Liver (tissue), 3 donors: ENCODE data around the gene SF3B3.

Experiments
- EGR1 ChIP-seq, 2 donors: IDR thresholded peaks; 2 replicates each; pipeline ENCODE4 v1.6.1; 2016 to 2018; ENCODE audit warnings: antibody characterized with exemption in 2 of 2, low read depth in 2 of 2
- JUND ChIP-seq, 2 donors: IDR thresholded peaks; 2 replicates each; pipeline ENCODE4 v1.6.1; 2016; ENCODE audit warnings: antibody characterized with exemption in 2 of 2
- NR2F2 ChIP-seq: IDR thresholded peaks from 2 replicates; pipeline ENCODE4 v1.6.1; 2016; ENCODE audit warnings: antibody characterized with exemption
- RAD21 ChIP-seq, 2 donors: IDR thresholded peaks; 2 replicates each; pipeline ENCODE4 v1.6.1; 2016; ENCODE audit warnings: antibody characterized with exemption in 2 of 2, mild to moderate bottlenecking in 2 of 2
- RXRA ChIP-seq, 2 donors: IDR thresholded peaks; 2 replicates each; pipeline ENCODE4 v1.6.1; 2017 to 2018; ENCODE audit warnings: antibody characterized with exemption in 2 of 2, mild to moderate bottlenecking in 1 of 2
- SP1 ChIP-seq: IDR thresholded peaks from 2 replicates; pipeline ENCODE4 v1.6.1; 2018; ENCODE audit warnings: antibody characterized with exemption, mild to moderate bottlenecking
- TAF1 ChIP-seq: conservative IDR thresholded peaks from 2 replicates; pipeline ENCODE4 v1.6.1; 2016; ENCODE audit warnings: antibody characterized with exemption, mild to moderate bottlenecking
- YY1 ChIP-seq: IDR thresholded peaks from 2 replicates; pipeline ENCODE4 v1.6.1; 2016; ENCODE audit warnings: antibody characterized with exemption, mild to moderate bottlenecking
- TF ChIP-seq, protein P1 (sequence below): fragments of 150-350 bp; IDR thresholded peaks from 2 replicates; pipeline ENCODE4 v1.5.1; 2017; ENCODE audit warnings: improper control_type of control experiment, low read depth, low read length; ENCODE audit not compliant: missing input control
- TF ChIP-seq, protein P2 (sequence below): IDR thresholded peaks from 2 replicates; pipeline ENCODE4 v1.6.1; 2016; ENCODE audit warnings: antibody characterized with exemption, mild to moderate bottlenecking
- TF ChIP-seq, protein P3 (sequence below): IDR thresholded peaks from 2 replicates; pipeline ENCODE4 v1.6.1; 2016; ENCODE audit warnings: antibody characterized with exemption
- TF ChIP-seq, protein P4 (sequence below): IDR thresholded peaks from 2 replicates; pipeline ENCODE4 v1.6.1; 2016; ENCODE audit warnings: antibody characterized with exemption
- donor health status: healthy.
- donor health status: healthy.

DNA sequence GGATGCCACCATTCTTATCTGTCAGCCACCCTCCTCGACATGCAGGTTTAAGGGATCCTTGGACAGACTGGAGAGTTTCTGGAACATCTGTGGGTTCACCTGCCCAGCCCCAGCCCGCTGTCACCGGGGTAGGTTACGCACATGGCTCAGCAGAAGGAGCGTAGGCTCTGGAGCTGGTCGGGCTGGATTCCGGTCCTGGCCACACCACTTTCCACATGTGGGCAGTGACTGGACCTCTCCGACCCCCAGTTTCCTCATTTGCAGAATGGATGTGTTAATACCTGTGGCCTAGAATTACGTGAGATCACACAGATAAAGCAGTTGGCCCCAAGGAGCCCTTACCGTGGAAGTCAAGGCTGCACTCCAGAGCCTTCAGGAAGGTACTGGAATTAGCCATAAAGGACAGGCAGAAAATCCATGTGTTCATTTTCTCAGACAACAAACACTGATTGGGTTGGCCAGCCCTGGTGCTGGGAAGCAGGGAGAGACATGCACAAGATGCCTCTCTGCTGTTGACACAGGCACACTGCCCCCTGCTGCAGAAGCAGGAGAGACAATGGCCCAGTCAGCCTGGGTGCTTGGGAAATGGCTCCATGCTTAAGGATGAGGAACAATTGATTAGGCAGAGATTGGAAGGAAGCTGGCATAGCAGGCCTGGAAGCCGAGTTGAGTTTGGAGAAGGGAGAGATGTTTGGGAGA is 58.8 kb downstream of the SF3B3 start:
- TF ChIP-seq, protein P1, sequence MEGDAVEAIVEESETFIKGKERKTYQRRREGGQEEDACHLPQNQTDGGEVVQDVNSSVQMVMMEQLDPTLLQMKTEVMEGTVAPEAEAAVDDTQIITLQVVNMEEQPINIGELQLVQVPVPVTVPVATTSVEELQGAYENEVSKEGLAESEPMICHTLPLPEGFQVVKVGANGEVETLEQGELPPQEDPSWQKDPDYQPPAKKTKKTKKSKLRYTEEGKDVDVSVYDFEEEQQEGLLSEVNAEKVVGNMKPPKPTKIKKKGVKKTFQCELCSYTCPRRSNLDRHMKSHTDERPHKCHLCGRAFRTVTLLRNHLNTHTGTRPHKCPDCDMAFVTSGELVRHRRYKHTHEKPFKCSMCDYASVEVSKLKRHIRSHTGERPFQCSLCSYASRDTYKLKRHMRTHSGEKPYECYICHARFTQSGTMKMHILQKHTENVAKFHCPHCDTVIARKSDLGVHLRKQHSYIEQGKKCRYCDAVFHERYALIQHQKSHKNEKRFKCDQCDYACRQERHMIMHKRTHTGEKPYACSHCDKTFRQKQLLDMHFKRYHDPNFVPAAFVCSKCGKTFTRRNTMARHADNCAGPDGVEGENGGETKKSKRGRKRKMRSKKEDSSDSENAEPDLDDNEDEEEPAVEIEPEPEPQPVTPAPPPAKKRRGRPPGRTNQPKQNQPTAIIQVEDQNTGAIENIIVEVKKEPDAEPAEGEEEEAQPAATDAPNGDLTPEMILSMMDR: no peak
- TF ChIP-seq EGR1 (IDR thresholded peaks at IDR 0.05; ENCODE audit: low read depth in 2 of 2): no peak
- TF ChIP-seq, protein P2, sequence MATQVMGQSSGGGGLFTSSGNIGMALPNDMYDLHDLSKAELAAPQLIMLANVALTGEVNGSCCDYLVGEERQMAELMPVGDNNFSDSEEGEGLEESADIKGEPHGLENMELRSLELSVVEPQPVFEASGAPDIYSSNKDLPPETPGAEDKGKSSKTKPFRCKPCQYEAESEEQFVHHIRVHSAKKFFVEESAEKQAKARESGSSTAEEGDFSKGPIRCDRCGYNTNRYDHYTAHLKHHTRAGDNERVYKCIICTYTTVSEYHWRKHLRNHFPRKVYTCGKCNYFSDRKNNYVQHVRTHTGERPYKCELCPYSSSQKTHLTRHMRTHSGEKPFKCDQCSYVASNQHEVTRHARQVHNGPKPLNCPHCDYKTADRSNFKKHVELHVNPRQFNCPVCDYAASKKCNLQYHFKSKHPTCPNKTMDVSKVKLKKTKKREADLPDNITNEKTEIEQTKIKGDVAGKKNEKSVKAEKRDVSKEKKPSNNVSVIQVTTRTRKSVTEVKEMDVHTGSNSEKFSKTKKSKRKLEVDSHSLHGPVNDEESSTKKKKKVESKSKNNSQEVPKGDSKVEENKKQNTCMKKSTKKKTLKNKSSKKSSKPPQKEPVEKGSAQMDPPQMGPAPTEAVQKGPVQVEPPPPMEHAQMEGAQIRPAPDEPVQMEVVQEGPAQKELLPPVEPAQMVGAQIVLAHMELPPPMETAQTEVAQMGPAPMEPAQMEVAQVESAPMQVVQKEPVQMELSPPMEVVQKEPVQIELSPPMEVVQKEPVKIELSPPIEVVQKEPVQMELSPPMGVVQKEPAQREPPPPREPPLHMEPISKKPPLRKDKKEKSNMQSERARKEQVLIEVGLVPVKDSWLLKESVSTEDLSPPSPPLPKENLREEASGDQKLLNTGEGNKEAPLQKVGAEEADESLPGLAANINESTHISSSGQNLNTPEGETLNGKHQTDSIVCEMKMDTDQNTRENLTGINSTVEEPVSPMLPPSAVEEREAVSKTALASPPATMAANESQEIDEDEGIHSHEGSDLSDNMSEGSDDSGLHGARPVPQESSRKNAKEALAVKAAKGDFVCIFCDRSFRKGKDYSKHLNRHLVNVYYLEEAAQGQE: no peak
- TF ChIP-seq RXRA (IDR thresholded peaks at IDR 0.05): no peak
- TF ChIP-seq, protein P3, sequence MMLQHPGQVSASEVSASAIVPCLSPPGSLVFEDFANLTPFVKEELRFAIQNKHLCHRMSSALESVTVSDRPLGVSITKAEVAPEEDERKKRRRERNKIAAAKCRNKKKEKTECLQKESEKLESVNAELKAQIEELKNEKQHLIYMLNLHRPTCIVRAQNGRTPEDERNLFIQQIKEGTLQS: no peak
- no peak for TF ChIP-seq RAD21 (IDR thresholded peaks at IDR 0.05)
- TF ChIP-seq SP1: no peak
- no peak for TF ChIP-seq YY1
- TF ChIP-seq JUND (IDR thresholded peaks at IDR 0.05): no peak
- TF ChIP-seq, protein P4, sequence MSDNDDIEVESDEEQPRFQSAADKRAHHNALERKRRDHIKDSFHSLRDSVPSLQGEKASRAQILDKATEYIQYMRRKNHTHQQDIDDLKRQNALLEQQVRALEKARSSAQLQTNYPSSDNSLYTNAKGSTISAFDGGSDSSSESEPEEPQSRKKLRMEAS: no peak
- no peak for TF ChIP-seq NR2F2
- TF ChIP-seq TAF1: no peak
